HG03469 (cell line): Measurements from ENCODE around the gene CCR9.

ENCODE experiments used
- ATAC-seq: cut with Tn5 transposase; IDR thresholded peaks from one replicate; pipeline ENCODE4 v1.9.1; 2021; ENCODE audit warnings: mild to moderate bottlenecking, moderate library complexity, moderate number of reproducible peaks; ENCODE audit not compliant: unreplicated experiment

The CCR9 gene

GRCh38 chr3:45936261-45936660, 49.9 kb downstream of the CCR9 start:
- ATAC-seq, result no peak

GRCh38 chr3:45937206-45938042, 51.1 kb downstream of the CCR9 start:
- ATAC-seq, result no peak

GRCh38 chr3:45938043-45938435, 51.7 kb downstream of the CCR9 start:
- ATAC-seq, result no peak

GRCh38 chr3:45938864-45939263, 52.5 kb downstream of the CCR9 start:
- ATAC-seq, result no peak

DNA sequence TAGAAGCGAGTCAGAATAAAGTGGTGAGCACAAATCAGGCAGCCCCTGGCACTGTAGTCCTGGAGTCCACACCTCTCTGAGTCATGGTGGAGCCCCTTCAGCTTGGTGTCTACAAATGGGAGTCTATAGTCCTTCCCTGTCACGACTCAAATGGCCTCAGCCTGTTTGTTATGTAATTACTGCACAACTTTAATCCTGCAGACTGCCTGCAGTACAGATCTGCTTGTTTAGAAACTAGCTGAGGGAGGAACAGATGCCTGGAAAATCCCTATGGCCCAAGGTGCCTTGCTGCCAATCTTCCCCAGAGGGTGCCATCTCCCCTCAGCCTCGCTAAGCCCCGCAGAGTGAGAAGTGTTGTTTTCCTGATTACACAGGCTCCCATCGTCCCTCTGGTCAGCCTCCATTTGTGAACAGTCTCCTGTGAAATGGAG, 53.0 kb downstream of the CCR9 start:
- no peak for ATAC-seq

DNA sequence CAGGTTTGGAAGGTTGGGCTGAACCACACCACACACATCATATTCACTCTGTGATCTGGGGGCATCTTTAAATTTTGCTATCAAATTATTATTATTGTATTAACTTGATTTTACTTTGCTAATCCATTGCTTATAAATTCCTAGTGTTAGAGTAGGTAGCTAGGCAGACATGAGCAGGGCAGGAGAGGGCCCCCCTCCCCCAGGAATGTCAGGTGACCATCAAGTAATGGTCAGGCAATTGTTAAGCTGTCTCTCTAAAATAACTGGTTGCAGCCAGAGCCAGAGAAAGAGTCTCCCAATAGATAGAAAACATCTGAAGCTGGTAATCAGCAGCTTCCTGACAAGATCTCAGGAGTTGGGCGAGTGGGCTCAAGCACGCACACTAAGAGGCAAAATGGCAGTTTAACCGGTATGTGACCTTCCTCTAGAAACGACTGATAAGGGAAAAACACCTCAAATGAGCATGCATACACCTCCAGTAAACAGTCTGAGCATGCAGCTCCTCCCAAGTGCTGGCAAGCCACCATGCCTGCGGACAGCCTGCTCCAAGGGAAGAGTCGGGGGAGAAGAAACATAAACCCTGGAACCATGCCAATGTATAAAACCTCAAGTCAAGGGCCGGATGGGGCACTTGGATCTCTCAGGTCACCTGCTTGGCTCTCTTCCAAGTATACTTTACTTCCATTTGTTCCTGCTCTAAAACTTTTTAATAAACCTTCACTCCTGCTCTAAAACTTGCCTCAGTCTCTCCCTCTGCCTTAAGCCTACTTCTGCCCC, 53.8 kb downstream of the CCR9 start:
- ATAC-seq, result no peak

DNA sequence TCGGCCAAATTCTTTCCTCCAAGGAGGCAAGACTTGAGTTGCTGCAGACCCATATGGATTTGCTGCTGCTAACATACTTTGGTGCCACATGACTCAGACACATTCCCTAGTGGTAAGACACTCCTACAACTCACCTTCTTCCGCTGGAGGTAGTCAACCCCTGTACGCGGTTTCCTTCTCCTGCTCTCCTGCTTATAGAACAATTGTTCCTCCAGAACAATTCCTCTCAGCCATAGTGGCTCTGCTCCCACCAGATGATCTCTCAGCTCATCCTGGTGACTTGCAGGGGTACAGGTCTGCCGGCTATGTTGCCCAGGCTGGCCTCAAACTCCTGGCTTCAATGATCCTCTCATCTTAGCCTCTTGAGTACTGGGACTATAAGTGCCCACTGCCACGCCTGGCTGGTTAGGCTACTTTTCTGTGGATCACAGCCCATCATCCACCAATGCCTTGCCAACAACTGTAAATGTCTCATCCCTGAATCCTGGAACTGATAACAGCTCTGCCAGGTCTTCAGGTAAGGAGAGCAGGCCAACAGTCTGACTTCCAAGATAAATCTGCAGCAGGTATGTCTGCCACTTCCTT, 54.5 kb downstream of the CCR9 start:
- ATAC-seq, result no peak

GRCh38 chr3:45942051-45942825, 55.9 kb downstream of the CCR9 start:
- no peak for ATAC-seq

- ATAC-seq, result no peak
These were observed 57.0 kb downstream of the CCR9 start, which contains the start of gene CXCR6 for GRCh38 chr3:45943207-45943846. Gene CXCR6 (plus strand): TSS chr3:45943464. CDS start chr3:45946482, 3,018 bp downstream.

GRCh38 chr3:45944830-45945620, 58.7 kb downstream of the CCR9 start:
- ATAC-seq, result no peak

DNA sequence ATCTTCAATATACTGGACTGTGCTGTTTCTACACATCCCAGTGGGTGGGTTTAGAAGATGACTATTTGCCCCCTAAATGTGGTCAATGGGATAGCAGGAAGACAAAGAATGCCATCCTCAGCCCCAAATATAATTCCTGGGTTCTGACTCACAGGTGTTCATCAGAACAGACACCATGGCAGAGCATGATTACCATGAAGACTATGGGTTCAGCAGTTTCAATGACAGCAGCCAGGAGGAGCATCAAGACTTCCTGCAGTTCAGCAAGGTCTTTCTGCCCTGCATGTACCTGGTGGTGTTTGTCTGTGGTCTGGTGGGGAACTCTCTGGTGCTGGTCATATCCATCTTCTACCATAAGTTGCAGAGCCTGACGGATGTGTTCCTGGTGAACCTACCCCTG, 60.0 kb downstream of the CCR9 start:
- no peak for ATAC-seq

DNA sequence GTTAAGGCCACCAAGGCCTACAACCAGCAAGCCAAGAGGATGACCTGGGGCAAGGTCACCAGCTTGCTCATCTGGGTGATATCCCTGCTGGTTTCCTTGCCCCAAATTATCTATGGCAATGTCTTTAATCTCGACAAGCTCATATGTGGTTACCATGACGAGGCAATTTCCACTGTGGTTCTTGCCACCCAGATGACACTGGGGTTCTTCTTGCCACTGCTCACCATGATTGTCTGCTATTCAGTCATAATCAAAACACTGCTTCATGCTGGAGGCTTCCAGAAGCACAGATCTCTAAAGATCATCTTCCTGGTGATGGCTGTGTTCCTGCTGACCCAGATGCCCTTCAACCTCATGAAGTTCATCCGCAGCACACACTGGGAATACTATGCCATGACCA, 60.5 kb downstream of the CCR9 start:
- no peak for ATAC-seq

- no peak for ATAC-seq
These were observed 61.0 kb downstream of the CCR9 start for GRCh38 chr3:45947361-45947760.

DNA sequence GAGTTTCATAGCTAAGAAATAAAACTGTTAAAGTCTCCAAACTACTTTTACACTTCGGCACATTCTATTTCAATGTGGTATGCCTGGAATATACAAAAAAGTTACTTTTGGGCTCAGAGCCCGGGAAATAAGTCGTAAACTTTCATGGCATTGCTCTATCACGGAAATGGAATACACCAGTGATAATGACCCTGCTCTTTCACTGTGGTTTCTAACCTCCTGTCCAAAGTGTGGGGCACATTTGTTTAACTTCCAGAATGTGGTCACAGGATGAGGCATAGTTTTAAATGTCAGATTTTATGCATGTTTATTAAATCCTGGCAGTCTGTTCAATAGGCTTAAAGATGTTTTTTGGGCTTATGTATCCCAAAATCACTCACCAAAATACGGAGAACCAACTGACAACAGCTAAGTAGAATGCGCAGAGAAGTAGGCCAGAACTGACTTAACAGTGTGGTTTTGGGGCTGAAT, 62.0 kb downstream of the CCR9 start:
- no peak for ATAC-seq

DNA sequence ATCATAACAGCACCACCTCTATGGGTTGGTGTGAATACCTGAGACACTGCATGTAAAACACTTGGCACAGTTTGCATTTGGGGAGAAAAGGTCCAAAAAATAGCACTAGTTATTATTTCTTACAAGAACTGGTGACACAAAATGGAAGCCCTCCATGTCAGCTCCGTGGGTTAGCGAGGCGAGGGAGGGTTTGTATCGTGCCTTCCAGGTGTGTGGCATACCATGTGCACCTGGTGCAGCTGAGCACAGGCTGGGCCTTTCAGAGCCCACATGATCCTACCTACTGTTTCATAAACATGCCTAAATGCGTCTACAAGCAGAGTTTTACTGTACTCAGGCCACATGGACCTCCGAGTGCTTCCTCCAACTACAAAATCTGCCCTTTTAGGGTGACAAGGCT, 62.5 kb downstream of the CCR9 start:
- no peak for ATAC-seq

DNA sequence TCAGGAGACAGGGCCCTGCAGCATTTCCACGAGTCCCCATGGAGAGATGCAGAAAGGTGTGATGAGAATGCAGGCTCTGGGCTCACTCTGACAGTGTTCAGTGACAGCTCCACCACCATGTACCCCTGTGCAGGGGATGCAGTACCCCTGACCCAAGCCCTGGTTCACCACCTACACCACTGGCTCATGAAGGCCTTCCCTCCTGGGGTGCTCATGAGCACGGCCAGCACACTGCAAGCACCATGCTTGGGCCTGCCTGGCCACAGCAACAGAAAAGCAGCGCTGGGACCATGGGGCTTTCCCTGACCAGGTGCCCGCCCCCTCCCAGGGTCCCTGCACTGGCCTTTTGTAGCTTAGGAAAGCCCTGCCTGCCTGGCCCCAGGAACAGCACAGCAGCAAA, 63.1 kb downstream of the CCR9 start:
- ATAC-seq, result no peak

DNA sequence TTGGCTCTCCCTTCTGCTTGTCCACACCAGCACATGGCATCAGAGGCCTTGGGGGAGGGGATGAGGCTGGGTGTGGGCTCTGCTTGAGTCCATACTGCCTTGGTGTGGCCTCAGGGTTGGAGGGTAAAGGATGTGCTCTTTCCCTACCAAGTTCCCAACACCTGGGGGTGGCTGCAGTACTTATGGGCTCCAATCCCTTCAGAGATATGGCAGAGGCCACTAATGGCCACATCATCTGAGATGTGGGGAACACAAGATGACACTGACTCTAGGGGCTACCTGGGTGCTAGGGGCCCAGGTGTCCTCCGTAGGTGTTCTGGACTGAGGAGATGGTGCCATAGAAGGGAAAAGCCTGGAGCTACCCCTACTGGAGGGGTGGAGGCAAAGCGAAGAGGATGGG, 63.8 kb downstream of the CCR9 start:
- no peak for ATAC-seq

- no peak for ATAC-seq
These were observed 64.6 kb downstream of the CCR9 start for GRCh38 chr3:45950686-45951600.
